Liver (tissue), 9 donors: ENCODE data around the gene COP1. TPM values are rescaled to one million over a fixed set of nuclear protein-coding genes. Genes with fewer than 3 reads are reported as not detected.
A peak's percentile ranks its signal among the peaks of the same experiment; 100 is the strongest.
"Not testable (repeated sequence)": the region's sequence is repeated elsewhere in the genome, so short reads cannot be mapped to it uniquely, and the experiment has no call there.

Experiments used
- DNase-seq: peaks from one replicate; pipeline ENCODE4 v3.0.0-alpha.2; 2017; ENCODE audit warnings: low spot score
- H3K27ac ChIP-seq, 2 donors: one replicate each; pipeline ENCODE4 v1.7.0; 2013; ENCODE audit warnings: inconsistent platforms in 2 of 2, low read length in 2 of 2, control low read depth in 1 of 2, low read depth in 1 of 2, mild to moderate bottlenecking in 1 of 2
- H3K27me3 ChIP-seq, 4 donors: one replicate each; pipeline versions ENCODE4 v1.6.1 to v1.7.0; 2013; ENCODE audit warnings: low read length in 3 of 4, inconsistent platforms in 1 of 4, mild to moderate bottlenecking in 1 of 4, moderate library complexity in 1 of 4; ENCODE audit not compliant: control insufficient read depth in 4 of 4, insufficient read depth in 4 of 4
- H3K36me3 ChIP-seq, 4 donors: one replicate each; pipeline versions ENCODE4 v1.6.1 to v1.7.0; 2013; ENCODE audit warnings: low read length in 3 of 4, mild to moderate bottlenecking in 3 of 4, low read depth in 1 of 4, moderate library complexity in 1 of 4; ENCODE audit not compliant: control insufficient read depth in 4 of 4, insufficient read depth in 3 of 4
- H3K4me1 ChIP-seq, 4 donors: one replicate each; pipeline versions ENCODE4 v1.6.1 to v1.7.0; 2013; ENCODE audit warnings: low read length in 3 of 4, mild to moderate bottlenecking in 3 of 4, moderate library complexity in 1 of 4; ENCODE audit not compliant: control insufficient read depth in 4 of 4, insufficient read depth in 4 of 4
- H3K4me3 ChIP-seq, 3 donors: one replicate each; pipeline versions ENCODE4 v1.6.1 to v1.7.0; 2013; ENCODE audit warnings: low read length in 3 of 3, control low read depth in 1 of 3, low read depth in 1 of 3, mild to moderate bottlenecking in 1 of 3
- H3K9ac ChIP-seq, 2 donors: one replicate each; pipeline ENCODE4 v1.7.0; 2013; ENCODE audit warnings: low read length in 2 of 2, mild to moderate bottlenecking in 2 of 2, moderate library complexity in 2 of 2, control low read depth in 1 of 2, low read depth in 1 of 2
- H3K9me3 ChIP-seq, 4 donors: one replicate each; pipeline versions ENCODE4 v1.6.1 to v1.7.0; 2013; ENCODE audit warnings: low read length in 3 of 4; ENCODE audit not compliant: control insufficient read depth in 4 of 4
- ATF3 ChIP-seq: IDR thresholded peaks from 2 replicates; pipeline ENCODE4 v1.6.1; 2016; ENCODE audit warnings: antibody characterized with exemption
- FOXA1 ChIP-seq: IDR thresholded peaks from 2 replicates; pipeline ENCODE4 v1.6.1; 2016; ENCODE audit warnings: antibody characterized with exemption
- FOXA2 ChIP-seq: IDR thresholded peaks from 2 replicates; pipeline ENCODE4 v1.6.1; 2016; ENCODE audit warnings: antibody characterized with exemption
- HNF4G ChIP-seq: IDR thresholded peaks from 2 replicates; pipeline ENCODE4 v1.6.1; 2016; ENCODE audit warnings: antibody characterized with exemption
- JUND ChIP-seq, 2 donors: IDR thresholded peaks; 2 replicates each; pipeline ENCODE4 v1.6.1; 2016; ENCODE audit warnings: antibody characterized with exemption in 2 of 2
- RAD21 ChIP-seq, 2 donors: IDR thresholded peaks; 2 replicates each; pipeline ENCODE4 v1.6.1; 2016; ENCODE audit warnings: antibody characterized with exemption in 2 of 2, mild to moderate bottlenecking in 2 of 2
- RXRA ChIP-seq, 2 donors: IDR thresholded peaks; 2 replicates each; pipeline ENCODE4 v1.6.1; 2017 to 2018; ENCODE audit warnings: antibody characterized with exemption in 2 of 2, mild to moderate bottlenecking in 1 of 2
- YY1 ChIP-seq: IDR thresholded peaks from 2 replicates; pipeline ENCODE4 v1.6.1; 2016; ENCODE audit warnings: antibody characterized with exemption, mild to moderate bottlenecking
- WGBS: extraction: QIAGEN DNeasy Blood & Tissue Kit; methylation state at CpG from one replicate; pipeline ENCODE4 v1.1.7; 2013; 5-methylcytosine and 5-hydroxymethylcytosine counted together
- polyA plus RNA-seq, 2 donors: library from polyadenylated mRNA; stranded (reverse) in 1 of 2; unstranded in 1 of 2; fragments of 200-250 nt in 1 of 2; fragments of >200 nt in 1 of 2; fragmentation: Nextera tagmentation in 1 of 2; extraction: Ambion mirVana in 1 of 2; gene quantifications; one replicate each; pipeline versions ENCODE4 v1.2.1 to v1.2.3, GENCODE V29; 2013 to 2015
- total RNA-seq, 2 donors: library from RNA; depleted of rRNA; stranded (reverse); fragments of >200 nt; gene quantifications; one replicate each; pipeline ENCODE4 v1.2.3, GENCODE V29; 2014
- TF ChIP-seq, protein P1 (sequence below): IDR thresholded peaks from 2 replicates; pipeline ENCODE4 v1.6.1; 2016; ENCODE audit warnings: antibody characterized with exemption
- donor health status: healthy.
- donor health status: healthy.
- donor health status: healthy.
- donor health status: healthy.
- donor health status: healthy.

The COP1 gene
- total and polyA plus RNA-seq, 4 donors: 14.7 to 35.7 (median 22.5) TPM

DNA sequence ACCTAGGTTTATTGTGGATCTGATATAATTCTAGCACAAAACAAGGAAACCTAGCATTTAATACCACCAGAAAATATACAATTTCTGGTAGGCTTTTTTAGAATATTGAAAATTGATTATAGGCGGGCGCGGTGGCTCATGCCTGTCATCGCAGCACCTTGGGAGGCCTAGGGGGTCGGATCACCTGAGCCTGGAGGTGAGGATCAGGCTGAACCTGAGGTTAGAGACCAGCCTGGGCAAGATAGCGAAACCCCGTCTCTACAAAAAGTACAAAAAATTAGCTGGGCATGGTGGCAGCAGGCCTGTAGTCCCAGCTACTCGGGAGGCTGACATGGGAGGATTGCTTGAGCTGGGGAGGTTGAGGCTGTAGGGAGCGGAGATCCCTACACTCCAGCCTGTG lies 948 bp upstream of the COP1 start:
- DNase-seq: no peak

GRCh38 chr1:176206006-176206960 lies 803 bp downstream of the COP1 start:
- TF ChIP-seq ATF3 (no peak), FOXA1 (no peak), HNF4G (no peak), RXRA (IDR thresholded peaks at IDR 0.05) (no peak), YY1 (no peak)
- TF ChIP-seq, protein P1, sequence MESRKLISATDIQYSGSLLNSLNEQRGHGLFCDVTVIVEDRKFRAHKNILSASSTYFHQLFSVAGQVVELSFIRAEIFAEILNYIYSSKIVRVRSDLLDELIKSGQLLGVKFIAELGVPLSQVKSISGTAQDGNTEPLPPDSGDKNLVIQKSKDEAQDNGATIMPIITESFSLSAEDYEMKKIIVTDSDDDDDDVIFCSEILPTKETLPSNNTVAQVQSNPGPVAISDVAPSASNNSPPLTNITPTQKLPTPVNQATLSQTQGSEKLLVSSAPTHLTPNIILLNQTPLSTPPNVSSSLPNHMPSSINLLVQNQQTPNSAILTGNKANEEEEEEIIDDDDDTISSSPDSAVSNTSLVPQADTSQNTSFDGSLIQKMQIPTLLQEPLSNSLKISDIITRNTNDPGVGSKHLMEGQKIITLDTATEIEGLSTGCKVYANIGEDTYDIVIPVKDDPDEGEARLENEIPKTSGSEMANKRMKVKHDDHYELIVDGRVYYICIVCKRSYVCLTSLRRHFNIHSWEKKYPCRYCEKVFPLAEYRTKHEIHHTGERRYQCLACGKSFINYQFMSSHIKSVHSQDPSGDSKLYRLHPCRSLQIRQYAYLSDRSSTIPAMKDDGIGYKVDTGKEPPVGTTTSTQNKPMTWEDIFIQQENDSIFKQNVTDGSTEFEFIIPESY: no peak
- DNase-seq: no peak
- WGBS: under 1% methylated on average over 58 of the region's 58 CpGs
- peak overlapping the region; percentile 52 to 57 for H3K9ac ChIP-seq
- peaks cover 9 to 26% (median 21%) of the 10 kb centered on the region in 4 donors for H3K4me1 ChIP-seq
- H3K4me3 ChIP-seq: peak overlapping the region; percentile 92 to 97 (median 94)
- peak overlapping the region; percentile 82 to 94 for H3K27ac ChIP-seq
- no peaks in the 10 kb centered on the region for H3K36me3 ChIP-seq
- no peaks in the 10 kb centered on the region for H3K27me3 ChIP-seq
- H3K9me3 ChIP-seq: no peaks in the 10 kb centered on the region

More for the DNA sequence above, 948 bp upstream of the COP1 start:
- H3K36me3 ChIP-seq: no peaks in the 10 kb centered on the region
- peak overlapping the region; percentile 75 to 84 for H3K9ac ChIP-seq
- 42% methylated on average over 9 of the region's 9 CpGs for WGBS
- no peaks in the 10 kb centered on the region for H3K9me3 ChIP-seq
- H3K27ac ChIP-seq: peak overlapping the region; percentile 82 to 94
- peak overlapping the region; percentile 92 to 97 (median 94) for H3K4me3 ChIP-seq
- peaks cover 6 to 26% (median 21%) of the 10 kb centered on the region in 4 donors for H3K4me1 ChIP-seq
- no peaks in the 10 kb centered on the region for H3K27me3 ChIP-seq
- no peak for TF ChIP-seq FOXA2
- no peak for TF ChIP-seq JUND (IDR thresholded peaks at IDR 0.05)

- TF ChIP-seq FOXA1 (no peak), FOXA2 (no peak), YY1 (no peak), ATF3 (no peak), RAD21 (IDR thresholded peaks at IDR 0.05) (no peak)
- TF ChIP-seq, protein P1: no peak
- Histone ChIP-seq H3K4me1 (peaks cover 9 to 26% (median 21%) of the 10 kb centered on the region in 4 donors), H3K36me3 (no peaks in the 10 kb centered on the region), H3K4me3 (peak overlapping the region; percentile 92 to 97 (median 94)), H3K27ac (peak overlapping the region in 1 of 2 donors; percentile 32), H3K9ac (peak overlapping the region; percentile 52 to 57), H3K27me3 (no peaks in the 10 kb centered on the region), H3K9me3 (no peaks in the 10 kb centered on the region)
- 14% methylated on average over 5 of the region's 5 CpGs for WGBS
- no peak for DNase-seq
Observed at GRCh38 chr1:176205332-176205914, 1.7 kb downstream of the COP1 start.

DNA sequence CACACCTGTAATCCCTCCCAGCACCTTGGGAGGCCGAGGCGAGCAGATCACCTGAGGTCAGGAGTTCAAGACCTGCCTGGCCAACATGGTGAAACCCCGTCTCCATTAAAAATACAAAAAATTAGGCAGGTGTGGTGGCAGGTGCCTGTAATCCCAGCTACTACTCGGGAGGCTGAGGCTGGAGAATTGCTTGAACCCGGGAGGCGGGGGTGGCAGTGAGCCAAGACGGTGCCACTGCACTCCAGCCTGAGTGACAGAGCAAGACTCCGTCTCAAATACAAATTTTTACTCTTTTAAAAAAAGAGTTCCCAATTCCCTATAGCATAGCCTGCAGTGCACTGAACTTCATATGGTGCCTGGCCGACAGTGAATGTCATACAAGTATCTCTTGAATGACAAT lies 2.4 kb downstream of the COP1 start:
- 79% methylated on average over 9 of the region's 9 CpGs for WGBS
- not testable (repeated sequence) for H3K4me3 ChIP-seq, H3K36me3 ChIP-seq

More for the DNA sequence above, 2.4 kb downstream of the COP1 start:
- H3K4me1 ChIP-seq: peaks cover 9 to 26% (median 21%) of the 10 kb centered on the region in 4 donors
- not testable (repeated sequence) for H3K27ac ChIP-seq, H3K9ac ChIP-seq, H3K9me3 ChIP-seq, H3K27me3 ChIP-seq, DNase-seq
